A549 (cell line): ENCODE measurements around the gene BCAS3. TPM values are rescaled to one million over a fixed set of nuclear protein-coding genes. Genes with fewer than 3 reads are reported as not detected.

Source experiments
- ATAC-seq, 2 experiments: fragments of 200-7000 bp in 1 of 2; fragments of >200 bp in 1 of 2; cut with Nextera tagmentation in 1 of 2; cut with Tn5 transposase in 1 of 2; 3 replicates each; pipeline versions ENCODE4 v1.8.0 to v1.9.1; 2018 to 2020; ENCODE audit warnings: mild to moderate bottlenecking in 1 of 2, moderate library complexity in 1 of 2
- CTCF ChIA-PET: fragments of 300-600 bp; sonication (Branson Sonifier 250); formaldehyde crosslinking; extraction: SDS; loops from one replicate; lab custom pipeline; 2021; ENCODE audit warnings: antibody characterized with exemption, inconsistent platforms; lab: Yijun Ruan, JAX
- POLR2A ChIA-PET: fragments of 350-600 bp; formaldehyde crosslinking; extraction: SDS; loops from one replicate; lab custom pipeline; 2021; ENCODE audit warnings: antibody characterized with exemption, inconsistent platforms; lab: Yijun Ruan, JAX
- DNase-seq, 2 experiments: peaks; one replicate each; pipeline versions ENCODE4 v3.0.0 to v3.0.0-alpha.2; 2011 to 2016; ENCODE audit warnings: low read depth in 1 of 2, low spot score in 1 of 2
- FAIRE-seq: peaks from 2 replicates; lab custom pipeline; 2011; peaks lifted over from hg19 to GRCh38; lab: Jason Lieb, UNC
- H3K27ac ChIP-seq, 2 experiments: fragments of >200 bp; sonication (Bioruptor Twin); formaldehyde crosslinking; 3 replicates each; pipeline ENCODE4 v1.5.1; 2016 to 2017
- H3K4me1 ChIP-seq: fragments of >200 bp; sonication (Bioruptor Twin); formaldehyde crosslinking; 3 replicates; pipeline ENCODE4 v1.6.1; 2016
- H3K4me2 ChIP-seq: fragments of >200 bp; sonication (Bioruptor Twin); formaldehyde crosslinking; 3 replicates; pipeline ENCODE4 v1.6.1; 2016
- H3K4me3 ChIP-seq: fragments of >200 bp; sonication (Bioruptor Twin); formaldehyde crosslinking; 3 replicates; pipeline ENCODE4 v1.5.1; 2016
- H3K9me3 ChIP-seq: fragments of >200 bp; sonication (Bioruptor Twin); formaldehyde crosslinking; 3 replicates; pipeline ENCODE4 v1.6.1; 2016
- ATOH8 ChIP-seq: fragments of 250-450 bp; sonication (Bioruptor Pico); IDR thresholded peaks from 2 replicates; pipeline ENCODE4 v1.5.0; 2020; ENCODE audit warnings: low read depth, mild to moderate bottlenecking, moderate library complexity
- BCL3 ChIP-seq: fragments of >200 bp; sonication (Bioruptor Twin); formaldehyde crosslinking; IDR thresholded peaks from 3 replicates; pipeline ENCODE4 v1.6.1; 2016
- CBX2 ChIP-seq: fragments of 200-600 bp; sonication (generic); IDR thresholded peaks from 2 replicates; pipeline ENCODE4 v1.6.1; 2016; ENCODE audit warnings: low read depth, mild to moderate bottlenecking, borderline replicate concordance
- E2F6 ChIP-seq: IDR thresholded peaks from 2 replicates; pipeline ENCODE4 v1.6.1; 2012; ENCODE audit warnings: low read depth, borderline replicate concordance
- ELK1 ChIP-seq: fragments of 150-350 bp; IDR thresholded peaks from 2 replicates; pipeline ENCODE4 v1.6.1; 2014; ENCODE audit warnings: low read depth, mild to moderate bottlenecking, low read length
- ESRRA ChIP-seq: fragments of 150-350 bp; IDR thresholded peaks from 2 replicates; pipeline ENCODE4 v1.6.1; 2014; ENCODE audit warnings: mild to moderate bottlenecking, low read length, borderline replicate concordance
- FOSL2 ChIP-seq, 2 experiments: fragments of 450-650 bp in 1 of 2; fragments of >200 bp in 1 of 2; sonication (Bioruptor Twin) in 1 of 2; formaldehyde crosslinking; IDR thresholded peaks; 2 replicates each; pipeline versions ENCODE4 v1.5.0 to v1.6.1; 2016 to 2020; ENCODE audit warnings: mild to moderate bottlenecking in 1 of 2, moderate library complexity in 1 of 2
- GATA3 ChIP-seq: IDR thresholded peaks from 2 replicates; pipeline ENCODE4 v1.6.1; 2012; ENCODE audit warnings: borderline replicate concordance
- HDAC2 ChIP-seq: fragments of 200-600 bp; sonication (generic); IDR thresholded peaks from 2 replicates; pipeline ENCODE4 v1.6.1; 2016
- HOXB13 ChIP-seq: fragments of 250-450 bp; sonication (Bioruptor Pico); IDR thresholded peaks from 2 replicates; pipeline ENCODE4 v1.5.0; 2020; ENCODE audit warnings: low read depth, mild to moderate bottlenecking, moderate library complexity
- JUN ChIP-seq, 2 experiments: fragments of >200 bp; sonication (Bioruptor Twin); formaldehyde crosslinking; IDR thresholded peaks; 2 replicates in 1 of 2; 3 replicates in 1 of 2; pipeline ENCODE4 v1.6.1; 2016 to 2017
- JUNB ChIP-seq: fragments of >200 bp; sonication (Bioruptor Twin); formaldehyde crosslinking; IDR thresholded peaks from 2 replicates; pipeline ENCODE4 v1.6.1; 2016
- KDM5A ChIP-seq: fragments of 200-600 bp; sonication (generic); IDR thresholded peaks from 2 replicates; pipeline ENCODE4 v1.6.1; 2016; ENCODE audit warnings: antibody characterized with exemption, mild to moderate bottlenecking
- MAFK ChIP-seq: fragments of 450-650 bp; IDR thresholded peaks from 2 replicates; pipeline ENCODE4 v1.6.1; 2014; ENCODE audit not compliant: partially characterized antibody
- MAX ChIP-seq: IDR thresholded peaks from 2 replicates; pipeline ENCODE4 v1.6.1; 2012
- MAZ ChIP-seq: fragments of 150-350 bp; IDR thresholded peaks from 2 replicates; pipeline ENCODE4 v1.6.1; 2014; ENCODE audit warnings: antibody characterized with exemption, low read depth, low read length, borderline replicate concordance
- MYC ChIP-seq: IDR thresholded peaks from 2 replicates; pipeline ENCODE4 v1.6.1; 2012; ENCODE audit warnings: mild to moderate bottlenecking, inconsistent platforms, low read length, improper control_type of control experiment, borderline replicate concordance
- NFE2L2 ChIP-seq: fragments of 150-350 bp; conservative IDR thresholded peaks from 2 replicates; pipeline ENCODE4 v1.6.1; 2014; ENCODE audit warnings: low read length
- RAD21 ChIP-seq, 2 experiments: fragments of >200 bp in 1 of 2; sonication (Bioruptor Twin) in 1 of 2; formaldehyde crosslinking in 1 of 2; IDR thresholded peaks in 1 of 2; conservative IDR thresholded peaks in 1 of 2; 2 replicates in 1 of 2; 3 replicates in 1 of 2; pipeline ENCODE4 v1.6.1; 2012 to 2018; ENCODE audit warnings: inconsistent platforms in 1 of 2
- RARB ChIP-seq: fragments of 250-450 bp; sonication (Bioruptor Pico); IDR thresholded peaks from 2 replicates; pipeline ENCODE4 v1.8.0; 2021; ENCODE audit warnings: mild to moderate bottlenecking, moderate library complexity
- RCOR1 ChIP-seq: fragments of 150-350 bp; IDR thresholded peaks from 2 replicates; pipeline ENCODE4 v1.6.1; 2014; ENCODE audit warnings: antibody characterized with exemption, low read length, low read depth
- RFX5 ChIP-seq: fragments of 450-650 bp; IDR thresholded peaks from 2 replicates; pipeline ENCODE4 v1.7.1; 2014; ENCODE audit warnings: antibody characterized with exemption, mild to moderate bottlenecking, moderate library complexity
- SMC3 ChIP-seq: fragments of >200 bp; sonication (Bioruptor Twin); formaldehyde crosslinking; IDR thresholded peaks from 3 replicates; pipeline ENCODE4 v1.6.1; 2018; ENCODE audit warnings: inconsistent platforms
- ZFP36 ChIP-seq: fragments of 450-650 bp; IDR thresholded peaks from 2 replicates; pipeline ENCODE4 v1.6.1; 2014; ENCODE audit warnings: borderline replicate concordance; ENCODE audit not compliant: partially characterized antibody
- WGBS: methylation state at CpG from one replicate; pipeline ENCODE4 v1.1.6; 2017; ENCODE audit errors: missing lambda C conversion rate; 5-methylcytosine and 5-hydroxymethylcytosine counted together
- polyA plus RNA-seq, 4 experiments: library from polyadenylated mRNA; depleted of rRNA in 3 of 4; stranded (reverse); fragments of >200 nt; fragmentation: RNase III in 1 of 4; extraction: RNeasy Plus Mini Kit Qiagen cat#74134 plus additional on column Dnase treatment in 1 of 4; gene quantifications; 2 replicates in 3 of 4; 3 replicates in 1 of 4; pipeline ENCODE4 v1.2.3, GENCODE V29; 2011 to 2017

The BCAS3 gene
- polyA plus RNA-seq, 2 of the 4 experiments (the other 2 are of a cell fraction) = 14.7 to 43.4 TPM

- H3K27ac ChIP-seq = no peak overlapping the region
- peak; percentile 63 for FAIRE-seq
- H3K9me3 ChIP-seq = no peaks in the 10 kb centered on the region
- no peaks in the 10 kb centered on the region for H3K4me1 ChIP-seq
- no peak for DNase-seq
- ChIA-PET CTCF (interaction anchor here (0.7 to 2.6 kb wide), 3 partner anchors 15 to 314 kb away, joined by 3 to 7 read pairs (median 3); no protein-coding TSS in a partner anchor), POLR2A (no interaction called here)
- 93% methylated on average over 12 of the region's 12 CpGs for WGBS
- no peak overlapping the region for H3K4me3 ChIP-seq
- no peak for ATAC-seq
- H3K4me2 ChIP-seq = no peak overlapping the region
- TF ChIP-seq RFX5 = no peak
- no peak for TF ChIP-seq GATA3
- no peak for TF ChIP-seq BCL3
- TF ChIP-seq ZFP36 = no peak
- TF ChIP-seq FOSL2 (IDR thresholded peaks at IDR 0.05) = no peak
- TF ChIP-seq FOSL2 (CRISPR knock-in tag; IDR thresholded peaks at IDR 0.05) = no peak
- no peak for TF ChIP-seq KDM5A
- no peak for TF ChIP-seq CBX2
Observed at GRCh38 chr17:61260071-61260797, 582.6 kb downstream of the BCAS3 start.

GRCh38 chr17:61261001-61261637 lies 583.5 kb downstream of the BCAS3 start:
- Histone ChIP-seq H3K4me3 (no peak overlapping the region), H3K9me3 (no peaks in the 10 kb centered on the region), H3K4me1 (no peaks in the 10 kb centered on the region), H3K4me2 (no peak overlapping the region)
- POLR2A ChIA-PET = no interaction called here
- FAIRE-seq = no peak
- no peak for TF ChIP-seq HDAC2
- no peak for TF ChIP-seq SMC3
- TF ChIP-seq MAFK = no peak
- TF ChIP-seq MAX = no peak
- no peak for TF ChIP-seq ESRRA
- TF ChIP-seq ELK1 = no peak
- TF ChIP-seq HOXB13 (CRISPR knock-in tag) = no peak
- no peak for TF ChIP-seq RFX5
- TF ChIP-seq CBX2 = no peak
- TF ChIP-seq E2F6 = no peak
- TF ChIP-seq MAZ = no peak
- no peak for TF ChIP-seq RAD21 (conservative IDR thresholded peaks at IDR 0.05 in 1 of 2, IDR thresholded peaks at IDR 0.05 in 1 of 2)
- TF ChIP-seq GATA3 = no peak
- TF ChIP-seq, all 56 proteins: peak for 0
- no peak for ATAC-seq
- H3K27ac ChIP-seq = no peak overlapping the region
- 83% methylated on average over 6 of the region's 6 CpGs for WGBS
- DNase-seq = no peak
- CTCF ChIA-PET = interaction anchor here (0.7 to 2.6 kb wide), 4 partner anchors 9 to 58 kb away, joined by 3 to 7 read pairs (median 4); no protein-coding TSS in a partner anchor

- no peak for TF ChIP-seq RARB
- TF ChIP-seq RCOR1 = no peak
- TF ChIP-seq JUN (IDR thresholded peaks at IDR 0.05) = no peak
- no peak for TF ChIP-seq E2F6
- TF ChIP-seq ATOH8 (CRISPR knock-in tag) = no peak
- no peak for TF ChIP-seq NFE2L2
- TF ChIP-seq HDAC2 = no peak
- no peak for TF ChIP-seq RAD21 (conservative IDR thresholded peaks at IDR 0.05 in 1 of 2, IDR thresholded peaks at IDR 0.05 in 1 of 2)
- TF ChIP-seq MYC = no peak
- no peak for TF ChIP-seq JUNB
- TF ChIP-seq KDM5A = no peak
- TF ChIP-seq, all 56 proteins: peak for 0
- Histone ChIP-seq H3K4me1 (no peaks in the 10 kb centered on the region), H3K4me3 (no peak overlapping the region), H3K27ac (no peak overlapping the region), H3K4me2 (no peak overlapping the region), H3K9me3 (no peaks in the 10 kb centered on the region)
- POLR2A ChIA-PET = no interaction called here
- CTCF ChIA-PET = interaction anchor here (1.3 to 1.4 kb wide), 2 partner anchors 11 to 121 kb away, joined by 3 read pairs; no protein-coding TSS in a partner anchor
- DNase-seq (no peak), ATAC-seq (no peak), FAIRE-seq (no peak)
- WGBS = 75% methylated on average over 2 of the region's 2 CpGs
Observed at GRCh38 chr17:61265397-61265796, 587.7 kb downstream of the BCAS3 start.
